ENCODE data around the gene NPFFR1.
A peak's percentile ranks its signal among the peaks of the same experiment; 100 is the strongest.

NPFFR1 gene

GRCh38 chr10:70315276-70315675 lies 31.5 kb upstream of the NPFFR1 start:
- DNase-seq = no peak

GRCh38 chr10:70312972-70313371 lies 29.2 kb upstream of the NPFFR1 start:
- no peak for DNase-seq

GRCh38 chr10:70312249-70312648 lies 28.4 kb upstream of the NPFFR1 start:
- DNase-seq = no peak

- DNase-seq = no peak
Measured at GRCh38 chr10:70311698-70312097, 27.9 kb upstream of the NPFFR1 start.

- DNase-seq = no peak
Measured at GRCh38 chr10:70309661-70310060, 25.9 kb upstream of the NPFFR1 start.

GRCh38 chr10:70308121-70309060 lies 24.6 kb upstream of the NPFFR1 start:
- no peak for DNase-seq

GRCh38 chr10:70306886-70307520 lies 23.2 kb upstream of the NPFFR1 start:
- no peak for DNase-seq

GRCh38 chr10:70306181-70306705 lies 22.4 kb upstream of the NPFFR1 start:
- DNase-seq = no peak

GRCh38 chr10:70303730-70304129 lies 19.9 kb upstream of the NPFFR1 start:
- no peak for DNase-seq

- DNase-seq = peak; percentile 5
Measured at GRCh38 chr10:70302292-70302691, 18.5 kb upstream of the NPFFR1 start.

- DNase-seq = no peak
Measured at GRCh38 chr10:70300908-70301597, 17.2 kb upstream of the NPFFR1 start.

- no peak for DNase-seq
Measured at GRCh38 chr10:70300461-70300860, 16.7 kb upstream of the NPFFR1 start.

- no peak for DNase-seq
Measured at GRCh38 chr10:70299876-70300275, 16.1 kb upstream of the NPFFR1 start.

- DNase-seq = no peak
Measured at GRCh38 chr10:70298393-70298792, 14.6 kb upstream of the NPFFR1 start.

GRCh38 chr10:70297224-70297623 lies 13.4 kb upstream of the NPFFR1 start:
- DNase-seq = no peak

- peak; percentile 92 for DNase-seq
Measured at GRCh38 chr10:70296406-70296899, 12.6 kb upstream of the NPFFR1 start.

GRCh38 chr10:70295926-70296325 lies 12.1 kb upstream of the NPFFR1 start:
- DNase-seq = no peak

- peak; percentile 28 for DNase-seq
Measured at GRCh38 chr10:70295321-70295720, 11.5 kb upstream of the NPFFR1 start.

GRCh38 chr10:70293169-70293843 lies 9.5 kb upstream of the NPFFR1 start:
- no peak for DNase-seq

GRCh38 chr10:70292004-70292403 lies 8.2 kb upstream of the NPFFR1 start:
- no peak for DNase-seq

- no peak for DNase-seq
Measured at GRCh38 chr10:70289739-70290138, 5.9 kb upstream of the NPFFR1 start.

GRCh38 chr10:70286616-70287015 lies 2.8 kb upstream of the NPFFR1 start:
- no peak for DNase-seq

GRCh38 chr10:70285476-70285831 lies 1.6 kb upstream of the NPFFR1 start:
- DNase-seq = no peak

Data from hematopoietic multipotent progenitor cell treated with erythropoietin and hydrocortisone succinate and interleukin-3 and kit ligand, for 8 days (in vitro differentiated cells).